OCI-LY7 (cell line): ENCODE results near the gene BAIAP2L1. TPM values are rescaled to one million over a fixed set of nuclear protein-coding genes. Genes with fewer than 3 reads are reported as not detected.
"Not testable (repeated sequence)": the region's sequence is repeated elsewhere in the genome, so short reads cannot be mapped to it uniquely, and the experiment has no call there.

Source experiments
- BruUV-seq: library from RNA; stranded (reverse); fragments of 400-500 nt; replicated peaks from 2 replicates; lab custom pipeline; 2021; lab: Mats Ljungman, UMichigan
- CTCF ChIA-PET: fragments of 300-600 bp; sonication (Branson Sonifier 250); formaldehyde crosslinking; loops from one replicate; lab custom pipeline; 2022; ENCODE audit warnings: antibody characterized with exemption; ENCODE audit not compliant: unreplicated experiment; lab: Charles Lee
- POLR2A ChIA-PET: fragments of 300-600 bp; sonication (Branson Sonifier 250); formaldehyde crosslinking; loops from one replicate; lab custom pipeline; 2022; ENCODE audit warnings: antibody characterized with exemption; lab: Charles Lee
- DNase-seq: peaks from one replicate; pipeline ENCODE4 v3.0.0-alpha.2; 2015; ENCODE audit warnings: low spot score
- H2AFZ ChIP-seq: fragments of 200-600 bp; sonication (generic), shearing (Covaris generic); 2 replicates; pipeline ENCODE4 v1.6.1; 2014; ENCODE audit warnings: mild to moderate bottlenecking, antibody characterized with exemption, low read length, moderate library complexity
- H3K27ac ChIP-seq: fragments of 200-600 bp; sonication (generic); 2 replicates; pipeline ENCODE4 v1.5.1; 2014; ENCODE audit warnings: mixed run types, low read depth, mild to moderate bottlenecking, moderate library complexity, low read length, inconsistent platforms; ENCODE audit not compliant: poor library complexity, severe bottlenecking
- H3K36me3 ChIP-seq: fragments of 200-600 bp; sonication (generic); 2 replicates; pipeline ENCODE4 v1.6.1; 2014; ENCODE audit warnings: mild to moderate bottlenecking, antibody characterized with exemption, low read length, moderate library complexity, mixed read lengths; ENCODE audit not compliant: insufficient read depth
- H3K4me1 ChIP-seq: fragments of 200-600 bp; sonication (generic); 2 replicates; pipeline ENCODE4 v1.5.1; 2014; ENCODE audit warnings: mild to moderate bottlenecking, low read length; ENCODE audit not compliant: insufficient read depth, poor library complexity, severe bottlenecking
- H3K4me2 ChIP-seq: fragments of 200-600 bp; sonication (generic); 2 replicates; pipeline ENCODE4 v1.6.1; 2014; ENCODE audit warnings: mild to moderate bottlenecking, low read length
- H3K4me3 ChIP-seq: fragments of 200-600 bp; sonication (generic); 2 replicates; pipeline ENCODE4 v1.5.1; 2014; ENCODE audit warnings: mild to moderate bottlenecking, low read depth, low read length; ENCODE audit not compliant: poor library complexity, severe bottlenecking
- H3K79me2 ChIP-seq: fragments of 200-600 bp; sonication (generic); 2 replicates; pipeline ENCODE4 v1.6.1; 2016; ENCODE audit warnings: low read depth, mild to moderate bottlenecking, low read length, moderate library complexity, mixed read lengths; ENCODE audit not compliant: insufficient read depth
- H3K9me2 ChIP-seq: fragments of 200-600 bp; sonication (generic); 2 replicates; pipeline ENCODE4 v1.6.1; 2016; ENCODE audit warnings: mild to moderate bottlenecking, low read length, mixed read lengths; ENCODE audit not compliant: insufficient read depth
- H3K9me3 ChIP-seq: fragments of 200-600 bp; sonication (generic); 2 replicates; pipeline ENCODE4 v1.6.1; 2014; ENCODE audit warnings: mild to moderate bottlenecking, mixed run types, low read length, mixed read lengths
- H4K20me1 ChIP-seq: fragments of 200-600 bp; sonication (generic); 2 replicates; pipeline ENCODE4 v1.6.1; 2014; ENCODE audit warnings: mild to moderate bottlenecking, antibody characterized with exemption, low read length, moderate library complexity, mixed read lengths; ENCODE audit not compliant: insufficient read depth
- CTCF ChIP-seq: fragments of 200-600 bp; sonication (generic); conservative IDR thresholded peaks from 2 replicates; pipeline ENCODE4 v1.5.1; 2014; ENCODE audit warnings: mild to moderate bottlenecking, antibody characterized with exemption, low read length, moderate library complexity, mixed read lengths
- EZH2phosphoT487 ChIP-seq: fragments of 200-600 bp; sonication (generic); IDR thresholded peaks from 2 replicates; pipeline ENCODE4 v1.6.1; 2018; ENCODE audit warnings: low read depth, borderline replicate concordance, mild to moderate bottlenecking, mixed run types, antibody characterized with exemption, low read length, moderate library complexity, mixed read lengths
- intact Hi-C: fragments of 100-400 bp; cut with micrococcal nuclease; formaldehyde crosslinking; loops from one replicate; pipeline ENCODE4 v1.10.0; 2022; ENCODE audit not compliant: unreplicated experiment
- total RNA-seq, 2 experiments: library from RNA; depleted of rRNA in 1 of 2; stranded (reverse); fragments of >200 nt in 1 of 2; shearing (Covaris generic) in 1 of 2; gene quantifications; 2 replicates each; pipeline ENCODE4 v1.2.3, GENCODE V29; 2014 to 2022

BAIAP2L1 gene
- total RNA-seq, 2 experiments from 2014 or later: not detected

- Histone ChIP-seq H4K20me1 (no peaks in the 10 kb centered on the region), H3K36me3 (no peaks in the 10 kb centered on the region), H3K9me2 (no peaks in the 10 kb centered on the region), H3K79me2 (no peaks in the 10 kb centered on the region), H3K4me3 (no peak overlapping the region), H2AFZ (peak overlapping the region; percentile 60; the same call in 1 of the 2 replicates), H3K9me3 (no peaks in the 10 kb centered on the region), H3K27ac (no peak overlapping the region), H3K4me2 (no peak overlapping the region), H3K4me1 (no peaks in the 10 kb centered on the region)
- BruUV-seq: no TSS peak
- CTCF ChIA-PET: no interaction called here
- POLR2A ChIA-PET: interaction anchor here (0.6 kb wide), 1 partner anchor 118 kb away, joined by 4 read pairs; no protein-coding TSS in a partner anchor
- intact Hi-C loops: no loop called here
- peak; percentile 40 for DNase-seq
- TF ChIP-seq CTCF: no peak
- no peak for TF ChIP-seq EZH2phosphoT487
These were observed 22.2 kb upstream of the BAIAP2L1 start for GRCh38 chr7:98423043-98423442.

- no peaks in the 10 kb centered on the region for H3K79me2 ChIP-seq
- H3K4me3 ChIP-seq: no peak overlapping the region
- no peak overlapping the region for H3K27ac ChIP-seq
- H4K20me1 ChIP-seq: no peaks in the 10 kb centered on the region
- intact Hi-C loops: loop anchor here (1.0 kb wide), 1 partner anchor 420 kb away; no protein-coding TSS in a partner anchor
- ChIA-PET CTCF (interaction anchor here (0.6 kb wide), 3 partner anchors 15 to 418 kb away, joined by 3 read pairs; no protein-coding TSS in a partner anchor), POLR2A (no interaction called here)
- no peak for TF ChIP-seq EZH2phosphoT487
- peak; percentile 97 for TF ChIP-seq CTCF
- H3K4me2 ChIP-seq: no peak overlapping the region
- BruUV-seq: no TSS peak
- H3K9me2 ChIP-seq: no peaks in the 10 kb centered on the region
- no peaks in the 10 kb centered on the region for H3K36me3 ChIP-seq
- H2AFZ ChIP-seq: no peak overlapping the region
- no peaks in the 10 kb centered on the region for H3K4me1 ChIP-seq
- H3K9me3 ChIP-seq: no peaks in the 10 kb centered on the region
- peak; percentile 73 for DNase-seq
These were observed 20.2 kb upstream of the BAIAP2L1 start for GRCh38 chr7:98420966-98421612.

GRCh38 chr7:98419988-98420387, 19.1 kb upstream of the BAIAP2L1 start:
- not testable (repeated sequence) for DNase-seq, BruUV-seq, H3K79me2 ChIP-seq, H3K4me2 ChIP-seq, H3K36me3 ChIP-seq, H2AFZ ChIP-seq, H3K4me1 ChIP-seq, H4K20me1 ChIP-seq, H3K9me2 ChIP-seq, H3K4me3 ChIP-seq, H3K27ac ChIP-seq, H3K9me3 ChIP-seq
- ChIA-PET CTCF (interaction anchor here (0.6 kb wide), 1 partner anchor 312 kb away, joined by 10 read pairs; no protein-coding TSS in a partner anchor), POLR2A (interaction anchor here (0.6 kb wide), 1 partner anchor 17 kb away, joined by 4 read pairs; no protein-coding TSS in a partner anchor)
- intact Hi-C loops: loop anchor here (5.0 kb wide), 1 partner anchor 128 kb away; no protein-coding TSS in a partner anchor

GRCh38 chr7:98419316-98419691, 18.4 kb upstream of the BAIAP2L1 start:
- not testable (repeated sequence) for H2AFZ ChIP-seq, H3K9me3 ChIP-seq, H3K4me1 ChIP-seq, H4K20me1 ChIP-seq, H3K27ac ChIP-seq, H3K4me2 ChIP-seq, BruUV-seq, DNase-seq, H3K4me3 ChIP-seq, H3K79me2 ChIP-seq, H3K36me3 ChIP-seq, H3K9me2 ChIP-seq
- POLR2A ChIA-PET: interaction anchor here (0.6 kb wide), 2 partner anchors 59 to 438 kb away, joined by 4 read pairs; no protein-coding TSS in a partner anchor
- intact Hi-C loops: loop anchor here (5.0 kb wide), 1 partner anchor 127 kb away; no protein-coding TSS in a partner anchor
- CTCF ChIA-PET: interaction anchor here (0.6 kb wide), 1 partner anchor 313 kb away, joined by 10 read pairs; no protein-coding TSS in a partner anchor
